NAMALWA (cell line): ENCODE results near the gene STEAP4.
"Not testable (repeated sequence)": the region's sequence is repeated elsewhere in the genome, so short reads cannot be mapped to it uniquely, and the experiment has no call there.

Source experiments
- DNase-seq: peaks from one replicate; pipeline ENCODE4 v3.0.0-alpha.2; 2015; ENCODE audit warnings: low spot score

The STEAP4 gene

GRCh38 chr7:88268051-88268450, 38.6 kb downstream of the STEAP4 start:
- DNase-seq, result no peak

- no peak for DNase-seq
Measured at GRCh38 chr7:88267421-88267820, 39.3 kb downstream of the STEAP4 start.

DNA sequence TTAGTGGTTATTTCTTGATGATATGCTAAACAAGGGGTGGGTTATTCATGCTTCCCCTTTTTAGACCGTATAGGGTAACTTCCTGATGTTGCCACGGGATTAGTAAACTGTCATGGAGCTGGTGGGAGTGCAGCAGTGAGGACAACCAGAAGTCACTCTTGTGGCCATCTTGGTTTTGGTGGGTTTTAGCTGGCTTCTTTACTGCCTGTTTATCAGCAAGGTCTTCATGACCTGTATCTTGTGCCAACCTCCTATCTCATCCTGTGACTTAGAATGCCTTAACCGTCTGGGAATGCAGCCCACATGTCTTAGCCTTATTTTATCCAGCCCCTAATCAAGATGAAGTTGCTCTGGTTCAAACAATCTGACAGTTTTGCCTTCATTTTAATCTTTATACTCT, 41.7 kb downstream of the STEAP4 start:
- DNase-seq, result peak; percentile 34

GRCh38 chr7:88262562-88262961, 44.1 kb downstream of the STEAP4 start:
- no peak for DNase-seq

- DNase-seq, result no peak
Measured at GRCh38 chr7:88260719-88261118, 46.0 kb downstream of the STEAP4 start.

- no peak for DNase-seq
Measured at GRCh38 chr7:88259656-88260380, 46.9 kb downstream of the STEAP4 start.

DNA sequence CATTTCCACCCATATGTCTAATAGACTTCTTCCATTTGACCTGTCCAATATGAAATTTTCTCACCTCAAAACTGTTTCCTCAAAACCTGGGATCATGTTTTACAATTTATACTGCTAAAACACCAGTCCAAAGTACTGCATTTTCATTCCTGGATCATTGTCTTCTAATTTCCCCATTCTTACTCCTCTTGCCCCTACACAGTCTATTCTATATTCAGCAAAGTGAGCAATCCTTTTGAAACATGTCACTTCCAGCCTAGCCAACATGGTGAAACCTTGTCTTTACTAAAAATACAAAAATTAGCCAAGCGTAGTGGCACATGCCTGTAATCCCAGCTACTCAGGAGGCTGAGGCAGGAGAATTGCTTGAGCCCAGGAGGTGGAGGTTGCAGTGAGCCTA, 48.4 kb downstream of the STEAP4 start:
- DNase-seq, result not testable (repeated sequence)

- DNase-seq, result no peak
Measured at GRCh38 chr7:88256906-88257305, 49.8 kb downstream of the STEAP4 start.

GRCh38 chr7:88254721-88255424, 51.8 kb downstream of the STEAP4 start:
- DNase-seq, result no peak

- DNase-seq, result no peak
Measured at GRCh38 chr7:88253640-88254039, 53.1 kb downstream of the STEAP4 start.

DNA sequence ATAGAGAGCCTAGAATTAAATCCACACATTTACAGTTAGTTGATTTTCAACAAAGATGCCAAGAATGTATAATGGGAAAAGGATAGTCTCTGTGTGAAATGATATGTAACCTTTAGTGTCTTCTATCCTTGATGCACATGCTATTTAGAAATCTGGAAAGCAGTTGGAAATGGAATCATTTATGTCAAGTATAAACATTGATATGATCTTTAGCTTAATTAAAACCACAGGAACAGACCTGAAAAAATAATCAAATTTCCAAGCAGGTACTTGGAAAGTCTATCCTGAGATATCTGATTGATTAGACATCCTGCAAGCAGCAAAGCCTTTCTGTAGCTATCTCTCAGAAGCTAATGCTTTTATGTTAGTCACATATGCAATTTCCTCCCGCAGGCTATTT, 62.4 kb downstream of the STEAP4 start:
- no peak for DNase-seq

GRCh38 chr7:88243345-88243909, 63.3 kb downstream of the STEAP4 start:
- peak; percentile 73 for DNase-seq

- no peak for DNase-seq
Measured at GRCh38 chr7:88239852-88240251, 66.8 kb downstream of the STEAP4 start.

DNA sequence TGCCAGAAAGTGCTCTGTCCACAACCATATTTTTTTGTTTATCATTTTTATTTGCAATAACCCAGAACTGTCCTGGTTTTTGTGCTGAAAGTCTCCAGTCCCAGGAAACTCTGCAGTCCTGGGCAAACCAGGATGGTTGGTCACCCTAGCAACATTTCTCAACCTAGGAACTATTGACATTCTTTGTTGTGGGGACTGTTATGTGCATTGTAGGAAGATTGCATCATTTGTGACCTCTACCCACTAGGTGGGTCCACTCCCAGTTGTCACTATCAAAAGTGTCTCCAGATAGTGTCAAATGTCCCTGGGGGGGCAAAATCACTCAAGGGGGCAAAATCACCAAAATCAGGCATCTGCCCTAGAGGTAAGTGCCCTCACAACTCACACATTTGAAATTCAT, 72.9 kb downstream of the STEAP4 start:
- no peak for DNase-seq

GRCh38 chr7:88230646-88231045, 76.0 kb downstream of the STEAP4 start:
- DNase-seq, result no peak

DNA sequence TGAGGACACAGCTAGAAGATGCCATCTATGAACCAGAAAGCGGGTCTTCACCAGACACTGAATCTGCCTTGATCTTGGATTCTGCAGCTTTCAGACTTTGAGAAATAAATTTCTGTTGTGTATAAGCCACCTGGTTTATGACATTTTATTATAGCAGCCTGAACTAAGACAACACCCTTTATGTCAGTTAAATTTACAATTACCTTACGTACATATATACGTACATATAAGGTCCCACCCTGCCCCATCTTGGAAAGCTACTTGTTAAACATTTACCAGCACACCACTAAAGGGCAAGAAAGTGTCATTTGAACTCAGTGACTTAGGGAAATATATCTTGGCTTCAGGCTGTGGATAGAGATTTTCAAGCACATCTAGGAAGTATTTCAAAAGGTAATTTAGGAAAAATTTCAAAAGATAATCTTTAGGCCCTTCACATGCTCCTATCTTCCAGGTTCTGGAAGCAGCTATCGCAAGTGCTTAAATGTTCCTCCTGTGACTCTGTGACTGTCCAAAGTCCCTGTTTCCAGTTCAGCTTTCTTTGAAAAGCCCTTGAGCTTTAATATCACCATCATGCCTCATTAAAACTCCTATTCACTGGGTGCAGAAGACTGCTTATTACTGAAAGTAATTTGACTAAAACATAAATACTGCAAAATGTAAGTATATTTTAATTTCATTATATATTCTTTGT, 77.2 kb downstream of the STEAP4 start:
- no peak for DNase-seq

DNA sequence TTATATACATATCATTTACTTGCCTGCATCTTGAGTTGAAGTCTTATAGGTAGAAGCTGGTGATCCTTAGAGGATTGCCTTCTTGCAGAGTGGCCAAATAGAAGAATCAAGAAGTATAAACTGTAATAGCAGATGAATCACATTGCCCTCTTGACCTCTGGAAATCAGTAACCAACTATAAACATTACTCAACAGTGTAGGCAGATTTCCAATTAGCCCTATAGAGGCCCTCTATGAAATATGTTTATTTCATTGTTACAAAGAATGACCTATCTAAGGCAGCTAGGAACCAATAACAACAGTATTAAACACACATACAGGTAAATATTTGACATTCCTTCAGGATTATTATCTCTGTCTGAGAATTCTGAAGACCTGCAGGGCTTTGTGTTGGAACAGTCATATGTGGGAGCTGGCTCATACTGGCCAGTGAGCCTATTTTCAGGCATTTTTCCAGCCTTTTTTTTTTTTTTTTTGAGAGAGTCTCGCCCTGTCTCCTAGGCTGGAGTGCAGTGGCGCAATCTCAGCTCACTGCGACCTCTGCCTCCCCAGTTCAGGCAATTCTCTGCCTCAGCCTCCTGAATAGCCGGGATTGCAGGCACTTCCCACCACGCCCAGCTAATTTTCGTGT, 79.7 kb downstream of the STEAP4 start:
- no peak for DNase-seq

GRCh38 chr7:88226201-88226600, 80.5 kb downstream of the STEAP4 start:
- DNase-seq, result no peak

- no peak for DNase-seq
Measured at GRCh38 chr7:88224601-88225275, 82.0 kb downstream of the STEAP4 start.

DNA sequence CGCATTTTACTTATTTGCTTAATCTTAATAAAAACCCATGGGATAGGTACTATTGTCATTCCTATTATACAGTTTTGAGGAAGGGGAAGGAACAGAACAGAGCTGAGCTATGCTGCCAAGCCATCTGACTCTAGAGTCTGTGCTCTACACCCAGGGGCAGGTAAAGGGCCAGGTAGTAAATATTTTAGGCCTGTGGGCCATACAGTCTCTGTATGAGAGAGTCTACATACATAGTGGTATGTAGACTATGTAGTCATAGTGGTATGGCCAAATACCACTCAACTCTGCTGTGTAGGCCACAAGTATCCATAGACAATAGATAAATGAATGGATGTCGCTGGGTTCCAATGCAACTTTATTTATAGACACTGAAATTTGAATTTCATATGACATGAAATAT, 83.4 kb downstream of the STEAP4 start:
- no peak for DNase-seq
